KG1 (cell line): ENCODE measurements around the gene CACNG4.
"Not testable (repeated sequence)": the region's sequence is repeated elsewhere in the genome, so short reads cannot be mapped to it uniquely, and the experiment has no call there.

Experiments used
- DNase-seq: peaks from one replicate; lab custom pipeline; 2025; lab: John Stamatoyannopoulos, UW

The CACNG4 gene

GRCh38 chr17:67018471-67019434, 54.2 kb downstream of the CACNG4 start:
- DNase-seq = no peak

GRCh38 chr17:67019809-67020208, 55.3 kb downstream of the CACNG4 start:
- DNase-seq = no peak

GRCh38 chr17:67020293-67020766, 55.8 kb downstream of the CACNG4 start:
- no peak for DNase-seq

GRCh38 chr17:67021196-67021595, 56.7 kb downstream of the CACNG4 start:
- DNase-seq = no peak

- DNase-seq = no peak
Measured at GRCh38 chr17:67021743-67022450, 57.4 kb downstream of the CACNG4 start.

GRCh38 chr17:67022451-67022810, 57.9 kb downstream of the CACNG4 start:
- no peak for DNase-seq

- DNase-seq = no peak
Measured at GRCh38 chr17:67024736-67025135, 60.2 kb downstream of the CACNG4 start.

- DNase-seq = no peak
Measured at GRCh38 chr17:67025216-67025792, 60.8 kb downstream of the CACNG4 start.

GRCh38 chr17:67026341-67026740, 61.8 kb downstream of the CACNG4 start:
- DNase-seq = no peak

- DNase-seq = no peak
Measured at GRCh38 chr17:67027031-67027628, 62.6 kb downstream of the CACNG4 start.

- DNase-seq = no peak
Measured at GRCh38 chr17:67030641-67031040, 66.1 kb downstream of the CACNG4 start.

- DNase-seq = no peak
Measured at GRCh38 chr17:67032382-67032781, 67.9 kb downstream of the CACNG4 start.

- no peak for DNase-seq
Measured at GRCh38 chr17:67032985-67033384, 68.5 kb downstream of the CACNG4 start.

GRCh38 chr17:67033613-67034012, 69.1 kb downstream of the CACNG4 start:
- no peak for DNase-seq

- DNase-seq = no peak
Measured at GRCh38 chr17:67035131-67036083, 70.9 kb downstream of the CACNG4 start.

GRCh38 chr17:67038861-67039365, 74.4 kb downstream of the CACNG4 start:
- no peak for DNase-seq

- DNase-seq = no peak
Measured at GRCh38 chr17:67040652-67041051, 76.1 kb downstream of the CACNG4 start.

GRCh38 chr17:67041119-67041518, 76.6 kb downstream of the CACNG4 start:
- not testable (repeated sequence) for DNase-seq

GRCh38 chr17:67041531-67041930, 77.0 kb downstream of the CACNG4 start:
- no peak for DNase-seq

GRCh38 chr17:67041941-67042899, 77.7 kb downstream of the CACNG4 start:
- DNase-seq = no peak
